ENCODE data around the gene EIF5AL1. TPM values are rescaled to one million over a fixed set of nuclear protein-coding genes. Genes with fewer than 3 reads are reported as not detected.

EIF5AL1 gene
- total and polyA plus RNA-seq, 9 of the 15 experiments (the other 6 are each of a cell fraction or from before 2014, with no cell fraction given): 0.03 to 3.4 (median 0.53) TPM; not detected in 1

DNA sequence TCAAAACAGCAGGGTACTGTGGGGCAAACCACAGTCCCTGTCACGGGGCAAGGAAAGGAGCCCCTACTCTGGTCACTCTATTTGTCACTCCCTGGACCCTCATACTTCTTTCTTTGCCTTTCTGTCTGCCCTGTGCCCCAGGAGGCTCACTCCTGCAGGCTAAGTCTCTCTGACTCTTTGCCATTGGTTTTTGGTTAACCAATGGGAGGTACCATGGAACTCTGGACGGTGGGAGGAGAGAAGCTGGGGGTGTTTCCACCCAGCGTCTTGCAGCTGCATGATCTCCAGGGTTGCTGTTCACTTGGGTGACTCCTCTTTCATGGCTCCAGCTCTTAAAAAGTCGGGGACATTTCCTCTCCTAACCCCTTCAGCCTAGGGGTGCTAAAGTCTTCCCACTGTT, 15.4 kb upstream of the EIF5AL1 start:
- DNase-seq (ENCODE audit: extremely low read depth in 1 of 4, low spot score in 3 of 4) (peak in 1 of 4 experiments; percentile 13), FAIRE-seq (no peak), ATAC-seq (no peak)
- intact Hi-C loops (cut with micrococcal nuclease) (no loop called here), in situ Hi-C loops (cut with MboI) (no loop called here)
- no peaks in the 10 kb centered on the region; a peak in 1 of 5 replicates for H3K4me1 ChIP-seq (replicated peaks in 1 of 2; ENCODE audit: control insufficient read depth in 2 of 2, insufficient read depth in 2 of 2, low read length in 2 of 2)
- ChIA-PET CTCF (ENCODE audit: low intra/inter-chr PET ratio) (no interaction called here), POLR2A (interaction anchor here (0.6 to 1.5 kb wide), 3 partner anchors 10 to 945 kb away, joined by 3 to 6 read pairs (median 3); no protein-coding TSS in a partner anchor)
- H3K9me3 ChIP-seq (replicated peaks; ENCODE audit: control insufficient read depth, insufficient read depth, low read depth, low read length): no peaks in the 10 kb centered on the region
- TF ChIP-seq GABPA (tag; conservative IDR thresholded peaks at IDR 0.05; ENCODE audit: low read depth) (no peak), ARNT (IDR thresholded peaks at IDR 0.05) (no peak), POLR3A (IDR thresholded peaks at IDR 0.05; ENCODE audit: borderline replicate concordance, extremely low read depth, insufficient read depth, insufficient read length) (no peak), ATF1 (CRISPR knock-in tag; IDR thresholded peaks at IDR 0.05) (no peak), ATF1 (tag; IDR thresholded peaks at IDR 0.05) (no peak), PHB (CRISPR knock-in tag; IDR thresholded peaks at IDR 0.05) (no peak), ZNF589 (CRISPR knock-in tag; IDR thresholded peaks at IDR 0.05; ENCODE audit: low read depth) (no peak), CBFA2T2 (conservative IDR thresholded peaks at IDR 0.05) (no peak), NONO (IDR thresholded peaks at IDR 0.05; ENCODE audit: low read depth in 2 of 2, low read length in 1 of 2) (no peak), FOXK2 (conservative IDR thresholded peaks at IDR 0.05 in 1 of 2, IDR thresholded peaks at IDR 0.05 in 1 of 2; ENCODE audit: low read depth in 2 of 2) (no peak), ZNF384 (IDR thresholded peaks at IDR 0.05; ENCODE audit: low read depth, low read length) (no peak)
- H3K27me3 ChIP-seq (ENCODE audit: control insufficient read depth in 2 of 2, insufficient read depth in 2 of 2, low read length in 2 of 2): peaks cover 29 to 62% of the 10 kb centered on the region in 2 experiments
- H3K9ac ChIP-seq (ENCODE audit: insufficient read depth in 1 of 2, low read depth in 2 of 2, low read length in 2 of 2): no peak overlapping the region
- H3K36me3 ChIP-seq (ENCODE audit: control insufficient read depth, insufficient read depth, low read length): no peaks in the 10 kb centered on the region
- H3K9me1 ChIP-seq (ENCODE audit: control insufficient read depth, insufficient read depth, low read length): no peaks in the 10 kb centered on the region
- WGBS (ENCODE audit: insufficient coverage, low coverage, missing lambda C conversion rate): 1% methylated on average over 4 of the region's 4 CpGs
- H3K4me3 ChIP-seq: no peak overlapping the region
- H3K4me2 ChIP-seq (ENCODE audit: insufficient read depth, low read length): no peak overlapping the region
- BruUV-seq (replicated peaks): no TSS peak
- H3K27ac ChIP-seq (ENCODE audit: extremely low read depth, low read depth, low read length): no peak overlapping the region
- 0 out of 2 replicates have a peak, but pooled peaks cover 4% of the 10 kb centered on the region for H4K20me1 ChIP-seq (replicated peaks; ENCODE audit: control insufficient read depth, insufficient read depth, low read length)
- no peaks in the 10 kb centered on the region for H3K79me2 ChIP-seq (ENCODE audit: control insufficient read depth, insufficient read depth, low read length)
- H2AFZ ChIP-seq (ENCODE audit: low read depth, low read length): no peak overlapping the region
